ENCODE results near the gene GNG12.

Gene GNG12

GRCh38 chr1:67832737-67833601, at the start of gene GNG12:
Gene GNG12 (minus strand): TSS chr1:67833467. CDS start chr1:67707686, 125,781 bp downstream.
- peak; percentile 81 for DNase-seq (ENCODE audit: low spot score)

DNA sequence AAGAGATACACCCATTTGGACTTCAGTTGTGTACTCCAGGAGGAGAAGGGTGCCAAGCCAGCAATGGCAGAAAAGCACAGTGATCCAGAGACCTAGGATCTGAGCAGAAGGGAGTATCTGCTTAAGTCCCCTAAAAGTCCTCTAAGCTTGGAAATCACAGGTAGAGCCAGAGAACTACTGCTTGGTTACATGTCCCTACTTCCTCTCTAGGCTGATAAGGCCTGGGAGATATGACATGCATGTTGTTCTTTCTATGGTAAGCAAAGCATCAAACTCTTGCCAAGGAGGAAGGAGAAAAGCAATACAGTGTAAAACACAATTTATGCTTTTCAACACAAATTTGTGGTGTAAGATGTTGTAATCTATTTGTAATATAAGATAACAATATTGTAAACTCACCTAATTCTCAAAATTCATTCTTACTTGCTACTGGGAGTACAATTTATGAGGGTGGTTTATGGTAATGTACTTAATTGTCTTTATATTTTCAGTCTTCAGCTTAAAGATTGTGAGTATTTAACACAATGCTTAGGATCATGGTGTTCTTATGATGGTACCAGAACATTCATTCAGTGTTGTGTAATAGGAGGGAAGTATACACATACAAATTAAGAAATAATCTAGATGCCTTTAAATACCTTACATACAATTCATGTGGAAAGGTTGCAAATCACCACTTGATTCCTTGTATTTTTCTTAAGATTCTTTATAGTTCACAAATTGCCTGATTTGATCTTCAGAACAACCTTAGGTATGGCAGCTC, 49.1 kb upstream of the GNG12 start:
- DNase-seq (ENCODE audit: low spot score): no peak

DNA sequence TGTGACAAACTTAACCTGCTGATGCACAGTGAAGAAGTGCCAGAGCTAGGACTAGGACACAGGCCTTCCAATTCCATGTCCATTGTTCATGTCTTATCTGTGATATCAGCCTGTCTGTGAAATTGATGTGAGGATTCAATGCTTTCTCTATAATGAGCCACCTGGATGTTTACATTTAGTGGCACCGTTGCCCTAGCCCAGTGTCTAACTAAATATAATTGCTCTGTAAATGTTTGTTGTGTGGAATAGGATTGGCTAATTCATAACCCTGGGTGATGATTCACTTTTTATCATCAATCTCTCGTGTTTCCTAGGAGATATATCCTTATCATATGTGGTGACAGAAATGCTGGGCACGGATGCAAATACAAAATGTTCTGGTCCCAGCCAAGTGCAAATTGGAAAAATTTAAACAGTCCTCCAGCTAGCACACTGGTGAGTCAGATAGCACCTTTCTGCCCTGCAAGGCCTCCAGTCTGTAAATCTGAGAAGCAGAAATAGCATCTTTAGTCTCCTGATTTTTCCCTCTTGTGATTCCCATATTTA, 46.9 kb upstream of the GNG12 start:
- DNase-seq (ENCODE audit: low spot score): peak; percentile 49

- DNase-seq (ENCODE audit: low spot score): no peak
These were observed 46.2 kb upstream of the GNG12 start for GRCh38 chr1:67879485-67879884.

DNA sequence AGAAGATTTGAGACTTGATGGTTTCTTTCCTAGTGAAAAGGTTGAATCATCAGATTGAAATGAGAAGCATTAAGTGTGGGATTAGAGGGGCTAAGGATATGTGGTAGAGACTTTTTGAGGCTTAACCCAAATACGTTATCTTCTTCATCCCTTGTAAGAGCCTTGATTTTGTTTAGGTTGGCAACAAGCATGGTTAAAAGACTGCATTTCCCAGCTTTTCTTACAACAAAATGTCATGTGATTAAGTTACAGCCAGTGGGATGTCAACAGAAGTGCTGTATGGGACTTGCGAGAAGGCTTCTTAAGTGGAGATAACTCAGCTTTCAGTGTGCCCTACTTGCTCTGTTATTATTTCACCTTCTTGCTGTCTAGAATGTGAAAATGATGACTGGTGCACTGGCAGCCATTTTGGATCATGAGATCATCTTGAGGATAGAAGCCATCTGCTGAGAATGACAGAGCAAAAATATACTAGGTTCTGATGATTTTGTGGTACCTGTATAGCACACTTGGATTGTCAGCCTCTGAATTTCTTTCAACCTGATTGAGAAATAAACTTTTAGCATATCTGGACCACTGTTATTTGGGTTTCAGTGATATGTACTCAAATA, 41.3 kb upstream of the GNG12 start:
- no peak for DNase-seq (ENCODE audit: low spot score)

- DNase-seq (ENCODE audit: low spot score): no peak
These were observed 36.0 kb upstream of the GNG12 start for GRCh38 chr1:67869233-67869632.

GRCh38 chr1:67863637-67864036, 30.4 kb upstream of the GNG12 start:
- no peak for DNase-seq (ENCODE audit: low spot score)

- DNase-seq (ENCODE audit: low spot score): no peak
These were observed 29.4 kb upstream of the GNG12 start for GRCh38 chr1:67862685-67863084.

- DNase-seq (ENCODE audit: low spot score): no peak
These were observed 28.7 kb upstream of the GNG12 start for GRCh38 chr1:67861856-67862516.

DNA sequence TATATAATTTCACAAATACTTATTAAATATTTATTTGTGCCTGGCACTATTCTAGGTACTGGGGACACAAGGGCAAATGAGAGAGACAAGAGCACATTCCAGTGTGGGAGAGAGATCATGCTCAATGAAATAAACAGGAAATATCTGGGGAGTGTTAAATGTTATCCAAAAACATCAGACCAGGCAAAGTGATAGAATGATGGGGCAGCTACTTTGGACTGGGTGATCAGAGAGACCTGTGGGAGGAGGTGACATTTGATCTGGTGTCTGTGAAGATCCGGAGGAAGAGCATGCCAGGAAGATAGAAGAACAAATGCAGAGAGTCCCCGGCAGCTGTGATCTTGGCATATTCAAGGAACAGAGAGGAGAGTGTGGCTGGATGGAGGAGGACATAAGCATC, 27.5 kb upstream of the GNG12 start:
- DNase-seq (ENCODE audit: low spot score): no peak

GRCh38 chr1:67856921-67857320, 23.7 kb upstream of the GNG12 start:
- no peak for DNase-seq (ENCODE audit: low spot score)

DNA sequence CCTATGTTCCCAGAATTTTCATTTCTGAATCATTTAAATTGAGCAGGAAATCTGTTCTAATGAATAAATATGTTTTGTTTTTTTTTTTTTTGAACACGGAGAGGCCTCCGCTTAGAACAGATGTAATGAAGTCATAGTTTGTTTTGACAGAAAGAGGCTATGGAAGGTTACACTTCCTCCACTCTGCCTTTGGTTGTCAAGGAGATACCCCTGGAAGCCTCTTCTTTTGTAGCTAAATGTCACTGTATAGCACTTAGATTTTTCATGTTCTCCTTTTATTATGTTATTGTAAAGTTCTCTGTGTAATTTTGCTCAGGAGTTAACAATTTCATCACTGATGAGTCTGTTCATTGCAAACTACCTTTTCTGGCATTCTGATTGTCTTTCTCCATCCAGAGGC, 22.7 kb upstream of the GNG12 start:
- DNase-seq (ENCODE audit: low spot score): no peak

GRCh38 chr1:67855444-67855843, 22.2 kb upstream of the GNG12 start:
- DNase-seq (ENCODE audit: low spot score): no peak

DNA sequence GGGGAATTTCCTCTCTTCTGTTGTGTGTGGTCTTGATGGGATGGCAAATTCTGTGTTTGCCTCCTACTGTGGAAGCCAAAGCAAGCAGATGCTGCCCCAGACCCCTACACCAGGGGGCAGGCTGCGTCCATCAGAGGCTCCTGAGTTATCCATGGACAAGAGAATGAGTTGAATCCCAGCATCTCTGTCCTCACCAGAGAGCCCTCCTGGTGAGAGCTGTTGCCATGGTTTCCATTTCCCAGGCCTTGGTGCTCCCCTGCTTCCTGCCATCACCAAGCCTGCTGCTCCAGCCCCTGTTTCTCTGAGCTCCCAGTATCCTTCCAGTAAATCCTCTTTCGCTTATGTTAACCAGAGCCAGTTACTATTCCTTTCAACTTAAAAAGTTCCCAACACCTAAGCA, 20.4 kb upstream of the GNG12 start:
- peak; percentile 86 for DNase-seq (ENCODE audit: low spot score)

DNA sequence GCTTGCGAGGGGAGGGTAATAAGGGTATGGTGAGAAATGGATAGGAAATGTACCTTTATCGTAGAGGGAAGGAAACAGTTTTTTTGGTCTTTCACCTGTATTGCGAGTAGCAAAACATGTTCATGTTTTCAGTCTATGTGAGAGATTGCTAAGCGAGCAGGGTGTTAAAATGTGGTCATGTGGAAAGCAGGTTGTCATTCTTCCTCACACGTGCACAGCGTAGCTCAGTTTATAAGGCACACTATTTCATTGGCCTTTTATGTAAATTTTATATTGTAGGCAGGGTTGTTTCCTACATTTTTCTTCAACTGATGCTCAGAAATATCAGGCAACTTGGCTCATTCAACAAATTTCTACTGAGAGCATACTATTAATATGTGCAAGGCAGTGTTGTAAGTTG, 18.5 kb upstream of the GNG12 start:
- no peak for DNase-seq (ENCODE audit: low spot score)

DNA sequence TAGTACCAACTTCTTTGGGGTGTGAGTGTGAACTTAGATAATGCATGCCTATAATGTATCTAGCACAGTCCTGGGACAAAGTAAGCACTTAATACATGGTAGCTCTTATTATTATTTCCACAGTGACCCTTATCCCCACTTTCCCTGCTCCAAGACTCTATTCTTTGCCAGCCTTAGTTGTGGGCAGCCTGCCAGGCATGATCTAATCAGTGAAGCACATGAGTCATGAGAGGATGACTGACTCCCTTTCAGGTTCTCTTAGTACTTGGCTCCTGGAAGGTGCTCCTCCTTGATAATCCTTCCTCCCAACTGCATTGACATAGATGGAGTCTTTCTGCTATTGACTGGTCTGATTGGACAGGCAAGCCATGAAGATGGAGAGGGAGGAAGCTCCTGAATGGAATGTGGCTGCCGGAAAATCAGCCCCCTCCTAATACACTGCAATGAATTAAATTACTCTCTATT, 17.4 kb upstream of the GNG12 start:
- DNase-seq (ENCODE audit: low spot score): peak; percentile 72

GRCh38 chr1:67850151-67850551, 16.9 kb upstream of the GNG12 start:
- DNase-seq (ENCODE audit: low spot score): peak; percentile 23

- DNase-seq (ENCODE audit: low spot score): no peak
These were observed 14.2 kb upstream of the GNG12 start for GRCh38 chr1:67847466-67847865.

DNA sequence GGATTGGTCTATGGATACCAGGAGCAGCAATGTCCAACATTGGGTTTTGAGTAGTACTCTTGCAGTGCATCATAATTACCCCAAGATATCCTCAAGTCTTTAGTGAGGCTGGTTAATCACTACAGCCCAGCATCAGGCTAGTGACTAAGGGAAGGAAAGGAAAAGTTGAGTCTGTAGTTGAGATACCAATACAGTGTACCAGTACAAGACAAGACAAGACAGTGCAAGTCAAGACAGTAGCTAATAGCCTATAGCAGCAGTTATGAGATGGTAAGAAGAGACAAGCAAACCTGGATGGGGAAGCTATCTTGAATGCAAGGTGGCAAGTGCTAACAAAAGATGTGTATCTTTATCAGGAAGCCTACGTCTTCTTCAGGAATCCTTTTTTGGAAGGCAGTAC, 13.3 kb upstream of the GNG12 start:
- DNase-seq (ENCODE audit: low spot score): no peak

DNA sequence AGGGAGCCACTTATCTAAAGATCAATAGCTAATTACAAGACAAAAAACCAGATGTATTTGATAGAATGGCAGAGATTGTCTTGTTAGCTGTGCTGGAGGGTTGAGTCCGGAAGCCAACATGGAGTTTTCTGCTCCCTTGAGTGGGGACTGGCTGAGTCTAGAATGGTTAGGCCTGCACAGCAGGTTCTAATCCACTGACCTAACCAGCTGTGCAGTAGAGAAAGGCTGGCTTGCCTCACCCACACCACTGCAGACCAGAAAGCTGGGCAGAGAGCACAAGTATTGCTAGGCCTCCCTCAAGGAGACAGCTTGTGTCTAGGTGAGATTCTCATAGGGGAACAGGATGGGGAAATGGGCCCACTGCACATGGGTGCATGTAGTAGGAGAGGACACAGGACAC, 11.7 kb upstream of the GNG12 start:
- DNase-seq (ENCODE audit: low spot score): no peak

- no peak for DNase-seq (ENCODE audit: low spot score)
These were observed 10.5 kb upstream of the GNG12 start for GRCh38 chr1:67843746-67844145.

DNA sequence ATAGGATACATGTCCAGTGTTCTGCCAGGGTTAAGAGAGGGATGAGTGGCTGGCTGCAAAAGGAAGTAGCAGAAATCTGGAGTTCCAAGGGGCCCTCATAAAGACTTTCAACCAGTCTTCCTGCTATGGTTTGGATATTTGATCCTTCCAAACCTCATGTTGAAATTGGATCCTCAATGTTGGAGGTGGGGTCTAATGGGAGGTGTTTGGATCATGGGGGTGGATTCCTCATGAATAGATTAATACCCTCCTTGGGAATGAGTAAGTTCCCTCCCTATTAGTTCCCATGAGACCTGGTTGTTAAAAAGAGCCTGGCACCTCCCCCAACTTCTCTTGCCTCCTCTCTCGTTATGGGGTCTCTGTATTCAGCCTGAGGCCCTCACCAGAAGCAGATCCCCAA, 10.1 kb upstream of the GNG12 start:
- DNase-seq (ENCODE audit: low spot score): no peak

Measured in AG08395 (cell line).